ENCODE results near the gene STOML3. TPM values are rescaled to one million over a fixed set of nuclear protein-coding genes. Genes with fewer than 3 reads are reported as not detected.

The STOML3 gene
- total RNA-seq, 1 experiment from 2014 or later = not detected

DNA sequence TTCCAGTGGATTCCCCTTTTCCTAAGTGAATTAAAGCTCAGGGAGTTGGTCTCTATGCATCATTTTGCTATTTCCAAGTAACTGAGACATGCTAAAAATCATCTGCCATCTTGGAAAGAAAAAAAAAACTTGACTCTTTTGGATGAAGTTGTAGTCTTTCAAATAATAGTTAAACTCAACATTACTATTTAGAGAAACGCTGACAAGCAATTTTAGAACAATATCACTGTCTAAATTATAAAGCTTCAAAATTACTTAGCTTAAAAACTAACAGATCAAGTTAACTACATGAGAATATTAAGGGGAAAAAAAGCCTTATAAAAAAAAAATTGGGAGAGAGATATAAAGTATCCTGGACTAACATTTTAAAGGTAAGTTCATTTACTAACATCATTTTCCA lies 68.5 kb downstream of the STOML3 start:
- ChIA-PET POLR2A (no interaction called here), CTCF (no interaction called here)
- ATAC-seq (no peak), DNase-seq (ENCODE audit: low read depth, low spot score) (no peak)
- Histone ChIP-seq H3K27ac (ENCODE audit: low read length) (no peak overlapping the region), H3K9me3 (ENCODE audit: control insufficient read depth, insufficient read depth, low read depth, low read length) (no peaks in the 10 kb centered on the region), H3K27me3 (ENCODE audit: control insufficient read depth, insufficient read depth, low read length) (no peaks in the 10 kb centered on the region), H3K4me3 (ENCODE audit: low read depth in 2 of 2, low read length in 2 of 2) (no peak overlapping the region), H3K4me1 (ENCODE audit: control insufficient read depth, insufficient read depth, low read length) (no peaks in the 10 kb centered on the region), H3K36me3 (ENCODE audit: control insufficient read depth, insufficient read depth, low read length) (no peaks in the 10 kb centered on the region)
- in situ Hi-C loops (cut with HindIII; ENCODE audit: low pct_unique_long_range_greater_than_20kb, low sequenced_read_pairs) (no loop called here), intact Hi-C loops (cut with micrococcal nuclease; ENCODE audit: unreplicated experiment) (no loop called here)
- BruUV-seq (replicated peaks) = no TSS peak
- TF ChIP-seq POLR2AphosphoS5 (IDR thresholded peaks at IDR 0.05; ENCODE audit: low read depth, low read length) (no peak), SIN3A (IDR thresholded peaks at IDR 0.05; ENCODE audit: borderline replicate concordance, insufficient read depth, low read depth, low read length) (no peak), TCF7L2 (IDR thresholded peaks at IDR 0.05; ENCODE audit: low read depth, low read length) (no peak), REST (IDR thresholded peaks at IDR 0.05; ENCODE audit: insufficient read depth in 1 of 2, low read depth in 2 of 2, low read length in 1 of 2) (no peak)
- TF ChIP-seq, protein P1, sequence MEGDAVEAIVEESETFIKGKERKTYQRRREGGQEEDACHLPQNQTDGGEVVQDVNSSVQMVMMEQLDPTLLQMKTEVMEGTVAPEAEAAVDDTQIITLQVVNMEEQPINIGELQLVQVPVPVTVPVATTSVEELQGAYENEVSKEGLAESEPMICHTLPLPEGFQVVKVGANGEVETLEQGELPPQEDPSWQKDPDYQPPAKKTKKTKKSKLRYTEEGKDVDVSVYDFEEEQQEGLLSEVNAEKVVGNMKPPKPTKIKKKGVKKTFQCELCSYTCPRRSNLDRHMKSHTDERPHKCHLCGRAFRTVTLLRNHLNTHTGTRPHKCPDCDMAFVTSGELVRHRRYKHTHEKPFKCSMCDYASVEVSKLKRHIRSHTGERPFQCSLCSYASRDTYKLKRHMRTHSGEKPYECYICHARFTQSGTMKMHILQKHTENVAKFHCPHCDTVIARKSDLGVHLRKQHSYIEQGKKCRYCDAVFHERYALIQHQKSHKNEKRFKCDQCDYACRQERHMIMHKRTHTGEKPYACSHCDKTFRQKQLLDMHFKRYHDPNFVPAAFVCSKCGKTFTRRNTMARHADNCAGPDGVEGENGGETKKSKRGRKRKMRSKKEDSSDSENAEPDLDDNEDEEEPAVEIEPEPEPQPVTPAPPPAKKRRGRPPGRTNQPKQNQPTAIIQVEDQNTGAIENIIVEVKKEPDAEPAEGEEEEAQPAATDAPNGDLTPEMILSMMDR (IDR thresholded peaks at IDR 0.05) = no peak

DNA sequence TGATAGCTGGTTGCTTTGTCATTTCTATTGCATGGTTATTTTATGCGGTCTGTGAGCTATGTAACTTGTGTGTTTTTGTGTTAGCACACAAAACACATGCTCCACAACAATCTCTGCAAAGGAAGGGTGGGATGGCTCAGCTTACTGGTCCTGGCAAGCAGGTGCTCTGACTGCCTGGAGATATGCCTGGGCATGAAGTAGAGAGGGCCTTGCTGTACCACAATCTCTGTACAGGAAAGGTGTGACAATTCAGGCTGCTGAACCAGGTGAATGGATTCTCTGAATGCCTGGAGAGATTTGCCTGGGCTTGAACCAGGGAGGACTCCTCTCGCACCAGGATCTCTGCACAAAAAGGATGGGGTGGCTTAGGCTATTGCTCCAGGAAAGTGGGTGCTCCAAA lies 69.5 kb downstream of the STOML3 start:
- in situ Hi-C loops (cut with HindIII; ENCODE audit: low pct_unique_long_range_greater_than_20kb, low sequenced_read_pairs) = no loop called here
- no TSS peak for BruUV-seq (replicated peaks)
- no peak for ATAC-seq
- POLR2A ChIA-PET = no interaction called here
- Histone ChIP-seq H3K27me3 (ENCODE audit: control insufficient read depth, insufficient read depth, low read length) (no peaks in the 10 kb centered on the region), H3K36me3 (ENCODE audit: control insufficient read depth, insufficient read depth, low read length) (no peaks in the 10 kb centered on the region), H3K27ac (ENCODE audit: low read length) (no peak overlapping the region), H3K4me3 (ENCODE audit: low read depth in 2 of 2, low read length in 2 of 2) (no peak overlapping the region), H3K9me3 (ENCODE audit: control insufficient read depth, insufficient read depth, low read depth, low read length) (no peaks in the 10 kb centered on the region), H3K4me1 (ENCODE audit: control insufficient read depth, insufficient read depth, low read length) (no peaks in the 10 kb centered on the region)
- no peak for DNase-seq (ENCODE audit: low read depth, low spot score)
- TF ChIP-seq, protein P1 (IDR thresholded peaks at IDR 0.05) = no peak
- TF ChIP-seq TCF7L2 (IDR thresholded peaks at IDR 0.05; ENCODE audit: low read depth, low read length) (no peak), REST (IDR thresholded peaks at IDR 0.05; ENCODE audit: insufficient read depth in 1 of 2, low read depth in 2 of 2, low read length in 1 of 2) (no peak), SIN3A (IDR thresholded peaks at IDR 0.05; ENCODE audit: borderline replicate concordance, insufficient read depth, low read depth, low read length) (no peak), POLR2AphosphoS5 (IDR thresholded peaks at IDR 0.05; ENCODE audit: low read depth, low read length) (no peak)
- CTCF ChIA-PET = no interaction called here
- intact Hi-C loops (cut with micrococcal nuclease; ENCODE audit: unreplicated experiment) = no loop called here

Other genes with a start within 250 kb of the STOML3 start
- gene PROSER1, start 47.3 kb upstream of the STOML3 start, total RNA-seq (2021; ENCODE audit: unreplicated experiment) = 24.7 TPM
- gene NHLRC3, start 47.6 kb upstream of the STOML3 start, total RNA-seq (2021; ENCODE audit: unreplicated experiment) = 16.1 TPM